H1 (cell line): ENCODE data around the gene RHEB. TPM values are rescaled to one million over a fixed set of nuclear protein-coding genes. Genes with fewer than 3 reads are reported as not detected.
A peak's percentile ranks its signal among the peaks of the same experiment; 100 is the strongest.

Experiments used
- CTCF ChIA-PET: fragments of 300-600 bp; sonication (Branson Sonifier 250); formaldehyde crosslinking; loops from one replicate; lab custom pipeline; 2021; ENCODE audit not compliant: partially characterized antibody; lab: Charles Lee
- POLR2A ChIA-PET: fragments of 300-600 bp; sonication (Branson Sonifier 250); formaldehyde crosslinking; loops from one replicate; lab custom pipeline; 2021; ENCODE audit warnings: inconsistent platforms; ENCODE audit not compliant: partially characterized antibody; lab: Charles Lee
- DNase-seq, 2 experiments: peaks; one replicate each; pipeline versions ENCODE4 v3.0.0 to v3.0.0-alpha.2; 2010 to 2022; ENCODE audit warnings: low spot score in 2 of 2, low read depth in 1 of 2, mixed read lengths in 1 of 2
- FAIRE-seq: peaks from 2 replicates; lab custom pipeline; 2011; peaks lifted over from hg19 to GRCh38; lab: Jason Lieb, UNC
- H2AFZ ChIP-seq: 2 replicates; pipeline ENCODE4 v1.8.1; 2012; ENCODE audit warnings: low read length, inconsistent platforms
- H2AK5ac ChIP-seq: 2 replicates; pipeline ENCODE4 v1.6.1; 2013; ENCODE audit warnings: low read depth, low read length
- H2BK120ac ChIP-seq: replicated peaks from 2 replicates; pipeline ENCODE3; 2013; ENCODE audit warnings: low read depth, low read length, inconsistent platforms
- H2BK12ac ChIP-seq: 2 replicates; pipeline ENCODE4 v1.6.1; 2013; ENCODE audit warnings: low read depth, low read length
- H2BK15ac ChIP-seq: 2 replicates; pipeline ENCODE4 v1.6.1; 2013; ENCODE audit warnings: low read length
- H2BK20ac ChIP-seq: 2 replicates; pipeline ENCODE4 v1.6.1; 2013; ENCODE audit warnings: low read length
- H2BK5ac ChIP-seq: 2 replicates; pipeline ENCODE4 v1.6.1; 2013; ENCODE audit warnings: low read depth, low read length
- H3K14ac ChIP-seq: 2 replicates; pipeline ENCODE4 v1.6.1; 2013; ENCODE audit warnings: inconsistent platforms; ENCODE audit not compliant: insufficient read length
- H3K18ac ChIP-seq: 2 replicates; pipeline ENCODE4 v1.6.1; 2013; ENCODE audit warnings: low read length; ENCODE audit errors: extremely low read depth
- H3K23ac ChIP-seq: 2 replicates; pipeline ENCODE4 v1.6.1; 2013; ENCODE audit warnings: inconsistent platforms; ENCODE audit not compliant: insufficient read length
- H3K23me2 ChIP-seq: 2 replicates; pipeline ENCODE4 v1.6.1; 2013; ENCODE audit warnings: low read depth, low read length
- H3K27ac ChIP-seq: 2 replicates; pipeline ENCODE4 v1.6.1; 2011; ENCODE audit warnings: low read depth, low read length, inconsistent platforms
- H3K27me3 ChIP-seq, 4 experiments: replicated peaks in 1 of 4; 1 replicate in 1 of 4; 2 replicates in 3 of 4; pipeline versions ENCODE4 v1.6.1 to v1.8.1; 2011 to 2013; ENCODE audit warnings: low read length in 3 of 4, mild to moderate bottlenecking in 3 of 4, inconsistent platforms in 2 of 4, mixed read lengths in 2 of 4, moderate library complexity in 1 of 4; ENCODE audit not compliant: control insufficient read depth in 3 of 4, insufficient read depth in 3 of 4; ENCODE audit errors: extremely low read depth in 1 of 4
- H3K36me3 ChIP-seq, 4 experiments: 2 replicates each; pipeline versions ENCODE4 v1.6.1 to v1.8.1; 2011 to 2013; ENCODE audit warnings: mild to moderate bottlenecking in 4 of 4, low read length in 3 of 4, moderate library complexity in 2 of 4, control low read depth in 1 of 4, inconsistent platforms in 1 of 4; ENCODE audit not compliant: insufficient read depth in 4 of 4, control insufficient read depth in 2 of 4
- H3K4ac ChIP-seq: replicated peaks from 2 replicates; pipeline ENCODE3; 2013; ENCODE audit warnings: low read length, low read depth, mixed read lengths, inconsistent platforms; ENCODE audit not compliant: insufficient read length
- H3K4me1 ChIP-seq, 4 experiments: replicated peaks in 1 of 4; 1 replicate in 1 of 4; 2 replicates in 3 of 4; pipeline versions ENCODE4 v1.6.1 to v1.8.1; 2011 to 2013; ENCODE audit warnings: low read length in 3 of 4, inconsistent platforms in 2 of 4, mixed read lengths in 1 of 4; ENCODE audit not compliant: insufficient read depth in 4 of 4, control insufficient read depth in 3 of 4
- H3K4me2 ChIP-seq, 2 experiments: 2 replicates each; pipeline versions ENCODE4 v1.6.1 to v1.8.1; 2011 to 2013; ENCODE audit warnings: low read depth in 2 of 2, low read length in 2 of 2, control low read depth in 1 of 2, inconsistent platforms in 1 of 2, mild to moderate bottlenecking in 1 of 2; ENCODE audit not compliant: insufficient read depth in 1 of 2
- H3K4me3 ChIP-seq, 4 experiments: fragments of 200-600, 300-600 bp in 1 of 4; sonication (generic), shearing (Covaris generic), sonication (Bioruptor Twin) in 1 of 4; 2 replicates each; pipeline versions ENCODE4 v1.5.1 to v1.8.1; 2011 to 2016; ENCODE audit warnings: low read length in 4 of 4, low read depth in 3 of 4, control low read depth in 2 of 4, inconsistent platforms in 2 of 4, mild to moderate bottlenecking in 2 of 4, mixed read lengths in 1 of 4, moderate library complexity in 1 of 4; ENCODE audit not compliant: insufficient read depth in 2 of 4; ENCODE audit errors: extremely low read depth in 1 of 4
- H3K56ac ChIP-seq: replicated peaks from 2 replicates; pipeline ENCODE3; 2013; ENCODE audit warnings: low read depth, mild to moderate bottlenecking, mixed read lengths, low read length, inconsistent platforms; ENCODE audit not compliant: insufficient read length
- H3K79me1 ChIP-seq: 2 replicates; pipeline ENCODE4 v1.6.1; 2013; ENCODE audit warnings: low read depth, low read length, control low read depth
- H3K79me2 ChIP-seq, 2 experiments: 2 replicates each; pipeline versions ENCODE4 v1.6.1 to v1.8.1; 2012 to 2013; ENCODE audit warnings: low read length in 2 of 2, mild to moderate bottlenecking in 2 of 2, inconsistent platforms in 1 of 2; ENCODE audit not compliant: insufficient read depth in 2 of 2, control insufficient read depth in 1 of 2
- H3K9ac ChIP-seq, 4 experiments: replicated peaks in 1 of 4; 1 replicate in 1 of 4; 2 replicates in 3 of 4; pipeline versions ENCODE4 v1.6.1 to v1.8.1; 2011 to 2013; ENCODE audit warnings: low read depth in 3 of 4, low read length in 3 of 4, control low read depth in 2 of 4, mild to moderate bottlenecking in 2 of 4, moderate library complexity in 2 of 4, inconsistent platforms in 1 of 4; ENCODE audit errors: extremely low read depth in 1 of 4
- H3K9me3 ChIP-seq, 2 experiments: 2 replicates each; pipeline versions ENCODE4 v1.6.1 to v1.8.1; 2012 to 2013; ENCODE audit warnings: mild to moderate bottlenecking in 2 of 2, moderate library complexity in 2 of 2, control low read depth in 1 of 2, inconsistent platforms in 1 of 2, low read depth in 1 of 2, low read length in 1 of 2, mixed read lengths in 1 of 2; ENCODE audit not compliant: insufficient read depth in 2 of 2
- H4K20me1 ChIP-seq, 2 experiments: replicated peaks in 1 of 2; 2 replicates each; pipeline versions ENCODE3 to v1.8.1; 2011 to 2013; ENCODE audit warnings: inconsistent platforms in 2 of 2, low read length in 2 of 2, mild to moderate bottlenecking in 1 of 2; ENCODE audit not compliant: insufficient read depth in 2 of 2, control insufficient read depth in 1 of 2
- H4K5ac ChIP-seq: 2 replicates; pipeline ENCODE4 v1.6.1; 2013; ENCODE audit warnings: low read length, low read depth, mixed read lengths, inconsistent platforms; ENCODE audit not compliant: insufficient read length
- H4K8ac ChIP-seq: 2 replicates; pipeline ENCODE4 v1.8.0; 2013; ENCODE audit warnings: mild to moderate bottlenecking, moderate library complexity, low read length, inconsistent platforms; ENCODE audit not compliant: insufficient read depth; ENCODE audit errors: extremely low read depth
- H4K91ac ChIP-seq: replicated peaks from 2 replicates; pipeline ENCODE3; 2013; ENCODE audit warnings: low read length, mixed read lengths, inconsistent platforms; ENCODE audit not compliant: insufficient read length
- GABPA ChIP-seq: IDR thresholded peaks from 2 replicates; pipeline ENCODE4 v1.6.1; 2011; ENCODE audit warnings: mild to moderate bottlenecking, low read length, moderate library complexity, borderline replicate concordance; ENCODE audit not compliant: insufficient read depth
- JUND ChIP-seq: IDR thresholded peaks from 2 replicates; pipeline ENCODE4 v1.6.1; 2011; ENCODE audit warnings: mild to moderate bottlenecking, improper control_type of control experiment, low read length
- KDM5A ChIP-seq: fragments of 200-600 bp; IDR thresholded peaks from 2 replicates; pipeline ENCODE4 v1.7.1; 2012; ENCODE audit warnings: mild to moderate bottlenecking, low read length, inconsistent platforms, mixed read lengths
- RAD21 ChIP-seq, 2 experiments: IDR thresholded peaks in 1 of 2; conservative IDR thresholded peaks in 1 of 2; 2 replicates each; pipeline ENCODE4 v1.6.1; 2011; ENCODE audit warnings: low read depth in 2 of 2, low read length in 2 of 2, improper control_type of control experiment in 1 of 2, inconsistent platforms in 1 of 2, mild to moderate bottlenecking in 1 of 2, moderate library complexity in 1 of 2
- RNF2 ChIP-seq: fragments of 200-900, 300-1000 bp; sonication (generic); IDR thresholded peaks from 2 replicates; pipeline ENCODE4 v1.7.1; 2016; ENCODE audit warnings: borderline replicate concordance, low read depth, mild to moderate bottlenecking, antibody characterized with exemption, low read length; ENCODE audit not compliant: poor library complexity, severe bottlenecking; ENCODE audit errors: missing control alignments
- SIN3A ChIP-seq, 2 experiments: IDR thresholded peaks in 1 of 2; conservative IDR thresholded peaks in 1 of 2; 2 replicates each; pipeline ENCODE4 v1.6.1; 2011 to 2012; ENCODE audit warnings: low read length in 2 of 2, improper control_type of control experiment in 1 of 2, low read depth in 1 of 2, mild to moderate bottlenecking in 1 of 2
- SP2 ChIP-seq: IDR thresholded peaks from 2 replicates; pipeline ENCODE4 v1.6.1; 2012; ENCODE audit warnings: mild to moderate bottlenecking, low read length, inconsistent platforms
- SP4 ChIP-seq: IDR thresholded peaks from 2 replicates; pipeline ENCODE4 v1.6.1; 2012; ENCODE audit warnings: low read length, inconsistent platforms
- SRF ChIP-seq: IDR thresholded peaks from 2 replicates; pipeline ENCODE4 v1.6.1; 2011; ENCODE audit warnings: mild to moderate bottlenecking, low read depth, low read length, moderate library complexity
- TAF1 ChIP-seq: IDR thresholded peaks from 2 replicates; pipeline ENCODE4 v1.6.1; 2011; ENCODE audit warnings: mild to moderate bottlenecking, low read depth, low read length
- TAF7 ChIP-seq: optimal IDR thresholded peaks from 2 replicates; pipeline ENCODE3; 2011; ENCODE audit warnings: low read depth, mild to moderate bottlenecking, inconsistent platforms, low read length, moderate library complexity, borderline replicate concordance
- ZNF274 ChIP-seq: IDR thresholded peaks from 2 replicates; pipeline ENCODE4 v1.7.0; 2012; ENCODE audit warnings: low read length, borderline replicate concordance; ENCODE audit errors: extremely low read depth
- WGBS, 2 experiments: shearing (Covaris generic) in 1 of 2; methylation state at CpG; one replicate each; pipeline versions ENCODE4 v1.1.6 to v1.1.7; 2013 to 2015; ENCODE audit warnings: low lambda C conversion rate in 2 of 2, mixed read lengths in 2 of 2, inconsistent platforms in 1 of 2, low coverage in 1 of 2, missing lambda C conversion rate in 1 of 2; ENCODE audit not compliant: insufficient replicate concordance in 2 of 2, insufficient coverage in 1 of 2, insufficient read length in 1 of 2; ENCODE audit errors: extremely low coverage in 1 of 2, missing lambda C conversion rate in 1 of 2; 5-methylcytosine and 5-hydroxymethylcytosine counted together
- polyA plus RNA-seq, 7 experiments: library from polyadenylated mRNA; depleted of rRNA in 3 of 7; stranded (reverse) in 5 of 7; unstranded in 2 of 7; fragments of >200 nt in 5 of 7; fragments of 200-250 nt in 2 of 7; gene quantifications; 1 replicate in 5 of 7; 2 replicates in 1 of 7; 4 replicates in 1 of 7; pipeline versions ENCODE4 v1.2.1 to v1.2.3, GENCODE V29; 2011 to 2013; ENCODE audit warnings: missing spikeins in 2 of 7, mixed read lengths in 2 of 7
- total RNA-seq: library from RNA; stranded (reverse); fragmentation: NEBNext Ultra II Directional; extraction: Animal tissue kit (Norgen Biotek cat#: 25700); gene quantifications from 2 replicates; pipeline ENCODE4 v1.2.1, GENCODE V29; 2021
- TF ChIP-seq, protein P1 (sequence below): IDR thresholded peaks from 2 replicates; pipeline ENCODE4 v1.6.1; 2011; ENCODE audit warnings: low read length, improper control_type of control experiment

The RHEB gene
- total and polyA plus RNA-seq, 2 of the 8 experiments (the other 6 are each of a cell fraction or from before 2014, with no cell fraction given): 60.8 to 132 TPM

DNA sequence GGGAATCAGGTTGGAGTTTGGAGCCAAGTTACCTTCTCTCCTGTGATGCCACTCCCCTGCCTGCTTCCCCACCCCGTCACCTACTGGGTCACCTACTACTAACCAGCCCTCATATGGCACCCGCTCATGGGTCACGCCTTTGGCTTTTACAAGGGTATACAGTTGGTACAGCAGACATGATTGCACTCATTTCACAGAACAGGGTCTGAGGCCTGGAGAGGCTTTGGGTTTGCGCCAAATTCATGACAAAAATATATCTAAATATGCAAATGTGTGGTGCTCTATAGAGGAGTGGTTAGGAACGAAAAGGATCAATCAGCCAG, 90.5 kb downstream of the RHEB start:
- H2BK15ac ChIP-seq: peak overlapping the region; percentile 54; the same call in 1 of the 2 replicates
- H3K4me3 ChIP-seq: no peak overlapping the region
- peak overlapping the region; percentile 13 for H4K91ac ChIP-seq
- H3K4me1 ChIP-seq: peaks cover 5 to 20% (median 11%) of the 10 kb centered on the region in 4 experiments
- H4K8ac ChIP-seq: no peak overlapping the region
- 88% methylated on average over 5 of the region's 5 CpGs; no CpG with 5 or more reads in 1 of the 2 experiments for WGBS, 2 experiments
- no peak overlapping the region for H3K14ac ChIP-seq
- H3K79me2 ChIP-seq: no peaks in the 10 kb centered on the region
- no peak overlapping the region; the same call in 1 of the 2 replicates for H2AK5ac ChIP-seq
- H2AFZ ChIP-seq: no peak overlapping the region
- no peak overlapping the region for H3K27ac ChIP-seq
- H3K18ac ChIP-seq: no peak overlapping the region; the same call in 1 of the 2 replicates
- H2BK5ac ChIP-seq: no peak overlapping the region
- no peaks in the 10 kb centered on the region for H4K20me1 ChIP-seq
- H3K4ac ChIP-seq: no peak overlapping the region
- no peak overlapping the region for H4K5ac ChIP-seq
- POLR2A ChIA-PET: no interaction called here
- no peak overlapping the region for H3K9ac ChIP-seq
- H3K79me1 ChIP-seq: no peaks in the 10 kb centered on the region; the same call in 1 of the 2 replicates
- H3K4me2 ChIP-seq: no peak overlapping the region
- H3K36me3 ChIP-seq: no peaks in the 10 kb centered on the region
- H2BK120ac ChIP-seq: no peak overlapping the region
- no peak for FAIRE-seq
- H3K27me3 ChIP-seq: no peaks in the 10 kb centered on the region
- no peak for DNase-seq
- H3K9me3 ChIP-seq: no peaks in the 10 kb centered on the region
- H2BK12ac ChIP-seq: peak overlapping the region; percentile 35; the same call in 1 of the 2 replicates
- no peak overlapping the region for H3K23ac ChIP-seq
- CTCF ChIA-PET: interaction anchor here (1.4 to 2.2 kb wide), 4 partner anchors 8 to 20 kb away, joined by 4 to 6 read pairs (median 4); no protein-coding TSS in a partner anchor
- no peak overlapping the region for H2BK20ac ChIP-seq
- H3K23me2 ChIP-seq: no peaks in the 10 kb centered on the region
- peak overlapping the region; percentile 33 for H3K56ac ChIP-seq
- no peak for TF ChIP-seq ZNF274
- TF ChIP-seq KDM5A: no peak
- no peak for TF ChIP-seq SP2
- TF ChIP-seq SIN3A (conservative IDR thresholded peaks at IDR 0.05 in 1 of 2, IDR thresholded peaks at IDR 0.05 in 1 of 2; ENCODE audit: low read depth in 1 of 2, low read length in 2 of 2): no peak
- no peak for TF ChIP-seq GABPA
- TF ChIP-seq TAF1: no peak
- no peak for TF ChIP-seq TAF7
- TF ChIP-seq SRF: no peak
- no peak for TF ChIP-seq RAD21 (IDR thresholded peaks at IDR 0.05 in 1 of 2, conservative IDR thresholded peaks at IDR 0.05 in 1 of 2; ENCODE audit: low read depth in 2 of 2, low read length in 2 of 2)
- TF ChIP-seq, protein P1, sequence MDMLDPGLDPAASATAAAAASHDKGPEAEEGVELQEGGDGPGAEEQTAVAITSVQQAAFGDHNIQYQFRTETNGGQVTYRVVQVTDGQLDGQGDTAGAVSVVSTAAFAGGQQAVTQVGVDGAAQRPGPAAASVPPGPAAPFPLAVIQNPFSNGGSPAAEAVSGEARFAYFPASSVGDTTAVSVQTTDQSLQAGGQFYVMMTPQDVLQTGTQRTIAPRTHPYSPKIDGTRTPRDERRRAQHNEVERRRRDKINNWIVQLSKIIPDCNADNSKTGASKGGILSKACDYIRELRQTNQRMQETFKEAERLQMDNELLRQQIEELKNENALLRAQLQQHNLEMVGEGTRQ: no peak
- TF ChIP-seq JUND: no peak
- TF ChIP-seq RNF2: no peak
- no peak for TF ChIP-seq SP4
